HG03558 (cell line): ENCODE measurements around the gene PHF2.

Source experiments
- ATAC-seq: cut with Tn5 transposase; IDR thresholded peaks from one replicate; pipeline ENCODE4 v1.9.1; 2021; ENCODE audit warnings: moderate number of reproducible peaks; ENCODE audit not compliant: unreplicated experiment; ENCODE audit errors: extremely low read depth

The PHF2 gene

DNA sequence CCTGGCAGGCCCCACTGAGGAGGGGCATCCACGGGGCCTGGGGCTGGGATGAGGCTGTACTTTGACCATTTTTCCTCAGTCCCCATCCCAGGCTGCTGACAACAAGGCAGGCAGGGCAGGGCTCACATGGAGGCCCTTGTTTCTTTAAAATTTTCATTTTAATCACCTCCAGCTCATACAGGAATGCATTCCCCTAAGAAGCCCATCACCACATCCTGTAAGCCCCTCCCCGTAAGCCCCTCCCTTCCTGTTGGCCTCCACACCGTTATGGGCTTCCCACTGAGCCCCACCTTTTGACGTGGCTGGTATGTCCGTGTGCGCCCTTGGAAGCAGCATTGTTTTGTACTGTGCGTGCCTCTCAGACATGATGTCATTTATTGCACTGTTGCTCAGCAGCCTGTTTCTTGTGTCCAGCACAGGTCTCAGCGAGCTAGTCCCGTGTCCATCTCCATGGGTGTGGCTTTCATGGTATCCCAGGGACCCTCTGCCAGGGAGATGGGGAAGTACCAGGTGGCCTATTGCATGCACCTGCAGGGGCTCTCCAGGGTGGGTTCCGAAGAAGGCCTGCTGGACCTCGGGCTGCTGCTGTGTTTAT is 22.4 kb downstream of the PHF2 start:
- no peak for ATAC-seq

DNA sequence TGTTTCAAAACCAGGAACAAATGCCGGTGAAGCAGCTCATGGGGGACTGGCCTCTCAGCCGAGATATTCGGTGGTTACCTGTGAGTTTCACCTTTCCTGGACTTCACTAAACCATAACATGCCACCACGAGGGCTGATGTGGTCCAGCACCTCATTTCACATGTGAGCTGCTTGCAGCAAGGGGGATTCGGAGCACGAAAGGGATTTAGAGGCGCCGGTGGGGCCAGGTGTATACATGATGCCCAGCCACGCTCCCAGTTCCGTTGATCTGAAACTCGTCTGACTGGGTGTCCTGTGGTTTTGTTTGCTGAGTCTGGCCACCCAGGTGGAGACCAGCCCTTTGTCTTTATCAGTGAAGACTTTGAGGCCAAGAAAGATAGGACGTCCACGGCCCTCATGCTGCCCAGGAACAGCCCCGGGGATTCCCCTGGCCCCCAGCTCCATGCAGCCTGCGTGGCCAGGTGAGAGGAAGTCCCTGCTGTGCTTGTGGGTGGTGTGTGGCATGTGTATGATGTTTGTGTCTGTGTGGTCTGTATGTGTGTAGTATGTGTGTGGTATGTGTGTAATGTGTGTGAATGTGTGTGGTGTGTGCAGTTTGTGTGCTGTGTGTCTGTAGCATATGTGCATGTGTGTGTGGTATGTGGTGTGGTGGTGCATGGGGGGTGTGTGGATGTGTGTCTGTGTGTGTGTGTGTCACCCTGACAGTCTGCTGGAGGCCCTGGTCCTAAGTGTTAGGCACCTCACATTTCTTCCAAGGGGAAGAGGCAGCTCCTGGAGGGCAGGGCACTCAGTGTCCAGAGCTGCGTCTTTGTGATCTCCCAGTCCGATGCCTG is 23.4 kb downstream of the PHF2 start:
- no peak for ATAC-seq

DNA sequence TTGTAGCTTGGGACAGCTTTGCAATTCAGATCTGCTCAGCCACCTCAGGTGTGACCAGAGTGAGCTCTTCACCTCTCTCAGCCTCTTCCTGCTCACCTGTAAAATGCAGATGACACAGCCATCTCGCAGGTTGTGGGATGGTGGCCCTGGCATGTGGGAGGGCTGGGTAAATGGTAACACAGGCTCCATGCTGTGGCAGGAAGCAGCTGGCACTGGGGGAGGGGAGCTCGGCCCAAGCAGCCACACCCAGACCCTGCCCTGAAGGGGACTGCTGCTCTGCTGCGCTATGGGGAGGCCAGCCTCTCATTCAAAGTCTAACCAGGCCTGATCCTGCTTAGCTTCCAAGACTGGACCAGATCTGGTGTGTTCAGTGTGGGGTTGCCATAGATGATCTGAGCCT is 24.1 kb downstream of the PHF2 start:
- no peak for ATAC-seq

DNA sequence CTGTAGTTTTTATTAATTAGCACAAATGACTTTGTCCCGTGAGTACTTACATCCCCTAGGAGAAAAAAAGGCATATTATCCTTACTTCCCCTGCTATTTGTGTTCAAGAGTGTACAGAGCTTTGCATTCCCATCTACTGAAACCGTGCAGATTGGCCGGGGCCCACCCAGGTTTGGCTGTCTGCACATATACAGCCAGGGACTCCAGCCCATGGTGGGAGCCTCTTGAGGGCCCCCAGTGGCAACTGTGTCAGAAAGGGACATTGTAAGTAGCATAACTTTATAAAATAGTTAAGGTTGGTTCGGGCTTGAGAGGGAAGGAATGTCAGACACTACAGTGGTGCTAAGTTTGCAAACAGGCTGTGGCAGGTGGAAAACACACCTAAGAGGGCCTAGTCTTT is 24.7 kb downstream of the PHF2 start:
- ATAC-seq = no peak

DNA sequence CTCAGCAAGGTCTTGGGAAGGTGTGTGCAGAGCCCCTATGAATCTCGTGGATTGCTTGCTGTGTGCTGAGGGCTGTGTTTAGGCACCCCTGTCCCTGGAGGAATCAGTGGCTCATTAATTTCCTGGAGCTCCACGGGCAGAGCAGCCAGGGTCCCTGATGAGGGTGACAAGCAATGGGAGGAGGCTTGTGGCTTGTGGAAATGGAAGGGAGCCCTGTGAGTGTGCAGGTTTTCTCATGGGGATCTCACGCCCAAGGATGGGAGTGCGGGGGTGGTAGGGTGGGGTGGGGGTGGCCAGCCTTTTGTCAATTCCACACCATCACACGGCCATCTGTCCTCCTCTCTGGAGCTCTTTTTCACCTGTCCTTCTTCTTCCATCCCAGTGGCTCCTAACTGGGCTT is 25.3 kb downstream of the PHF2 start:
- no peak for ATAC-seq

DNA sequence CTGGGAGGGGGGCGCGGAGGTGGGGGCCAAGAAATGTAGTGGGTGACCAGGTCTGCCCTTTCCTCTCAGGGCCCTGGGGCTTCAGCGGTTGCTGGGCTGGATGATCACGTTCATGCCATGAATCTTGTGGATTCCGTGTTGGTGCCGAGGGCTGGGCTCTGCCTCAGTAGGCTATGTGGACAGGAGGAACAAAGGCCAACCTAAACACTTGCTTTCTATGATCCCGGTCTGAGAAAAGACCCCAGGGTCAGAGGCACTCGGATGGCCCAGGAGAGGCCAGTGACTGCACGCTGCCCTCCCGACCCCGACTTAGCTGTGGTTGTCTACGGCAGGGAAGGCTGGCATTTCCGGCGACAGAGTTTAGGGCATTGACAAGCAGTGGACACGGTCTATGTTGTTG is 26.6 kb downstream of the PHF2 start:
- no peak for ATAC-seq

DNA sequence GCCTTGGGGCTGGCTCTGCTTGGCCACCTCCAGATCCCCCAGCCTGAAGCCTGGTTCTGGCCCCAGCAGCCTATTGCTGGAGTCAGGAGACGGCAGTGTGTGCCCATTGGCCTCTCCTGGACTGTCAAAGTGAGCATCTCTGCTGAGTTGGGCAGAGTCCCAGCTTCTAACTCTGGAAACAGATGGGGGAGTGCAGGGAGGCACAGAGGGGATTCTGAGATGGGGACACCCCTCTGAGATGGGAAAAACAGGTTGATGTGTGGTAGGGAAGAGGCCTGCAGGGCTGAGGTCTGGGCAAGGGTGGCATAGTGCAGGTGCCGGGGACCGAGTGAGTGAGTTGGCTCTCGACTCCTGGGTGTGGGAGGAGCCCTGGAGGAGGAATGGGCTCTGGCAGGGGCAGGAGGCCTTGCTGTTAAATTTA is 27.5 kb downstream of the PHF2 start:
- no peak for ATAC-seq

DNA sequence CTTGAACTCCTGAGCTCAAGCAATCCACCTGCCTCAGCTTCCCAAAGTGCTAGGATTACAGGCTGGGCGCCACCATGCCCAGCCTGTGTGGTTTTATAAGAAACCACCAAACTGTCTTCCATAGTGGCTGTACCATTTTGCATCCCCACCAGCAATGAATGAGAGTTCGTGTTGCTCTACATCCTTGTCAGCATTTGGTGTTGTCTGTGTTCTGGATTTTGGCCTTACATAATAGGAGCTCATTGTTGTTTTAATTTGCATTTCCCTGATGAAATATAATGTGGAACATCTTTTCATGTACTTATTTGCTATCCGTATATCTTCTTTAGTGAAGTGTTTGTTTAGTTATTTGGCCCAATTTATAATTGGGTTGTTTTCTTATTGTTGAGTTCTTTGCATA is 29.8 kb downstream of the PHF2 start:
- ATAC-seq = no peak

DNA sequence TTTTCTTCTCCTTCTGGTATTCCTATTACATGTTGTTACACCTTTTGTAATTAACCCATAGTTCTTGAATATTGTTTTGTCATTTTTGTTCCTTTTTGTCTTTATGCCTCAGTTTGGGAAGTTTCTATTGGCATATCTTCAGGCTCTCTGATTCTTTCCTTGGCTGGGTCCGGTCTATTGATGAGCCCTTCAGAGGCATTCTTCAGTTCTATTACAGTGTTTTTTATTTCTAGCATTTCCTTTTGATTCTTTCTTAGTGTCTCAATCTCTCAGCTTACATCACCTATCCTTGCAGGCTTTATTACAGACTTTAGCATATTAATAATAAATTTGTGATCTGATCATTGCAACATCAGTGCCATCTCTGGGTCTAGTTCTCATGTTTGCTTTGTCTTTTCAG is 33.8 kb downstream of the PHF2 start:
- no peak for ATAC-seq

DNA sequence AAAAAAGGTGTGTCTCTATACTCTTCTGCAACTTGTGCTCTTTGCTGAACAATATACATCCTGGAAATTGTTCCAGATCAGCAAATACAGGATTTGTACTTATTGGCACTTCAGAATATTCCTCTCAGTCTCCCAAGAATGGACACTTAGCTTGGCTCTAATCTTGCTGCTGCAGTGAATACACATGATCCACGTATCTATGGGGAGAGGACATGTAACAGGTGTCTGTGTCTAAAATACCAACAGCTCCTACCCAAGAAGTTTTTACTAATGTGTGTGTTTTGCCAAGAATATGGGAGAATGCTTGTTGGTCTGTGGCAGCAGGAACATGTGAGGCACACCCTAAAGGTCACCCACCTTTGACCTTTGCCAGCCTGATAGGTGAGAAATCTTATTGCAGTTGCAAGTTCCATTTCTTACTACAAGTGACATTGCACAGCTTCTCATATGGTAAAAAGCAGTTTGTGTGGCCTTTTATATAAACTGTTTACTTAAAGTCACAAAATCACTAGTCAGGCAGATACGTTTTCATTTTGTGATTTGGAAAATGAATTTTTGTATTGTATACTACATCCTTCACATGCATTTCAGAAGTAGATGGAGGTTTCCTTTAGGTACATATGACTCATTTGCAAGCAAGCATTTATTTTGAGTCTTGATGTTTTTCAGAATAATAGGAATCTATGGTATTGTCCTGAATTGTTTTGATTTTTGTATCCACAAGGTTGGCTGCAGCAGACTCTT is 35.8 kb downstream of the PHF2 start:
- no peak for ATAC-seq

DNA sequence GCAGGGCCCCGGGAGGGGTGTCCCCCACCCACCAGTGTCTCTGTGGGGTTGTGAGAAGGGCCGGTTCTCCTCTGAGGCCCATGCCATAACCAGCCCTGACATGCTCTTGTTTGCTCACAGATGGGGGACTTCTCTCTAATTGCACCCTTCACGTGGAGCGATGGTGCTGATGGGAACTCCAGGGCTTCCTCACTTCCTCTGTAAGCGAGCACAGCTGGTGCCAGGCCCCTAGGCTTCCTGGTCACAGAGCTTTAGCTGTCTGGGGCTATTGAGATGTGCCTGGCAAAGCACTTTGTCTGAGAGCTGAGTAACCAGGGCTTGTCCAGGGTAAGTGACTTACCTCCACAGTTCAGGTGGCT is 36.4 kb downstream of the PHF2 start:
- no peak for ATAC-seq

DNA sequence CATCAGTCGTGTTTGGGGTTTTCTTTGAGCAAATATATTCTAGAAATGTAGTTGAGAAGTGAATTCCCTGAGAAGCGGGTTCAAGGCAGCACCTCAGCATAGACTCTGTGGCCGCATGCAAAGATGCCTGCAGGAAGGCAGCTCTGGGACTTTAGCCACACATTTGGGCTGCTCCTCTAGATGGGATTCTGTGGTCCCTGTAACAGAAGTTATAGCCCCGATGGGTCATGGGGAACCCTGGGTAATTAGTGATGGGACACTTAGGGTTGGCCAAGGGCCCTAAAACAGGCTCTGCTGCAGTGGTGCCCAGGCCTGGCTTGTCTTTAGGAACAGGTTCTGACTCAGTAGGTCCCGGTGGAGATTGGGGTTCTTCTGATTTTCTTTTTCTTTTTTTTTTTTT is 36.8 kb downstream of the PHF2 start:
- ATAC-seq = no peak

DNA sequence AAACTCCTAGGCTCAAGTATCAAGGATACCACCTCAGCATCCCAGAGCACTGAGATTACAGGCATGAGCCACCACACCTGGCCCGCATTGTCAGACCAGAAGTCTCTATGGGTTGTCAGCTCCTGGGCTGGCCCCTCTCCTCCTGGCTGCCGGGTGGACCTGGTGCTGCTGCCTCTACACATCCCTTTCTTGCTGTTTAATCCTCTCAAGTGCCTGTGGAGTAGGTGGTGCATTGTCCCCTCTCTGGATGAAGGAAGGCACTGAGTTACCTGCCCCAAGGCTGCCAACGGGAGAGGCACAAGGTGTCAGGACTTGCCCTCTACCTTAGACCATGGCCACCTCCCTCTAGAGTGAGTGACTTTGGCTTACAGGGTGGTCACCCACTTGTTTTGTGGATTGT is 37.4 kb downstream of the PHF2 start:
- no peak for ATAC-seq

DNA sequence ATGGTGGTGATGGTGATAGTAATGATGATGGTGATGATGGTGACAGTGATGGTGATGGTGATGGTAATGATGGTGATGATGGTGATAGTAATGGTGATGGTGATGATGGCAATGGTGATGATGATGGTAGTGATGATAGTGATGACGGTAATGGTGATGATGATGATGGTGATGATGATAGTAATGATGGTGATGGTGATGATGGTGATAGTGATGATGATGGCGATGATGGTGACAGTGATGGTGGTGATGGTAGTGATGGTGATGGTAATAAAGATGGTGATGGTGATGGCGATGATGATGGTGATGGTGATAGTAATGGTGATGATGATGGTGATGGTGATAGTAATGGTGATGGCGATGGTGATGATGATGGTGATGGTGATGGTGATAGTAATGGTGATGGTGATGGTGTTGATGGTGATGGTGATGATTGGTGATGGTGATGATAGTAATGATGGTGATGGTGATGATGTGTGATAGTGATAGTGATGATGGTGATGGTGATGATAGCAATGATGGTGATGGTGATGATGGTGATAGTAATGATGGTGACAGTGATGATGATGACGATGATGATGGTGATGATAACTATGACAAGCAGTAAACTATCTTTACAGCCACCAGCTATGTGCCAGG is 38.6 kb downstream of the PHF2 start:
- no peak for ATAC-seq

DNA sequence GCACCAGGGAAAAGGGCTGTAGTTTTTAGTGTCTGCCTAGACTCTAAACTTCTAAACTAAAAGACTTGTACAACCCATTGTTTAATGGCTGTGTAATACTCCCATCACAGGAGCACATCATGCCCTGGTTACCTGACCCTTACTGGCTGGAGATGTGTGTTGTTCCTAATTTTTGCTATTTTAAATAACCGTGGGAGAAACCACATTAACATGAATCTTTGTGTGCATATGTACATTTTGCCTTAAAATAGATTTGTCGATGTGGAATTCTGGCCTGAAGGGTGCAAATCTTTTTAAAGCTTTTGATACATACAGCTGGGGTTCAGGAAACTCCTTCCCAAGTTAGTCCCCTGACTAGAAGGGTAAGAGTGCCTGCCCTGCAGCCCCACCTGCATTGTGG is 39.7 kb downstream of the PHF2 start:
- no peak for ATAC-seq

DNA sequence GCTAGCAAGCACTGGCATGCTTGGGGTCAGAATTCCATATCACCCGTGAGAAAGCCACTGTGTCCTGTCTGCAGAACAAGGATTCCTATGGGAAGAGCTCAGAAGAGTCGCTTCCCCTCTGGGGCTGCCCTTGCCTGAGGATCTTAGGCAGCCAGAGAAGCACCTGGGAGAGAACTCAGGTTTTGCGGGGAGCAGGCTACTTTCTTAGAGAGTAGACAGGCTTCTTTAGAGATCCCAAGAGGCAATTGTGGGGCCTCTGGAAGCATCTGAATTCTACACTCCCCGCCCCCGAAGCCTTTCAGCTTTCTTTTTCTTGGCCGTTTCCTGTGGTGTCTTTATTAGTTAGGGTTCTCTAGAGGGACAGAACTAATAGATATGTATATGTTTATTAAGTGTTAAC is 40.9 kb downstream of the PHF2 start:
- no peak for ATAC-seq

DNA sequence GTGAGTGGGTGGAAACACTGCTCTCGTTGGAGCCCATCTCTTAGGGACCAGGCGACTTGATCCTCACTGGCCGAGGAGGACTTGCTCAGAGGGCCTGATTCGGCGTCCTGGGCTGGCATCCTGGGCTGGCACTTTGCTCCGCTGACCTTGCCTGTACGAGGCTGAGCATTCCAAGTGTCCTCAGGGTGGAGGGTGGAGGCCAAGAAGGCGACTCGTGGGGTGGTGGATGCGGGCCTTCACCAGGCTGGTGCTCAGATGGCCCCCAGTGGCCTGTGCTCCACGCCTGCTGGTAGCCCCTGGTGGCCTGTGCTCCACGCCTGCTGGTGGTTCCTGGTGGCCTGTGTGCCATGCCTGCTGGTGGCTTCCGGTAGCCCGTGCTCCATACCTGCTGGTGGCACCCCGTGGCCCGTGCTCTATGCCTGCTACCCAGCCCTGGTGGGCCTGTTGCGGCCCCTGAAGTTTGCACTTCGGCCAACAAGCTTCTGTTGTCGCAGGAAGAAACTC is 42.9 kb downstream of the PHF2 start:
- ATAC-seq = no peak

DNA sequence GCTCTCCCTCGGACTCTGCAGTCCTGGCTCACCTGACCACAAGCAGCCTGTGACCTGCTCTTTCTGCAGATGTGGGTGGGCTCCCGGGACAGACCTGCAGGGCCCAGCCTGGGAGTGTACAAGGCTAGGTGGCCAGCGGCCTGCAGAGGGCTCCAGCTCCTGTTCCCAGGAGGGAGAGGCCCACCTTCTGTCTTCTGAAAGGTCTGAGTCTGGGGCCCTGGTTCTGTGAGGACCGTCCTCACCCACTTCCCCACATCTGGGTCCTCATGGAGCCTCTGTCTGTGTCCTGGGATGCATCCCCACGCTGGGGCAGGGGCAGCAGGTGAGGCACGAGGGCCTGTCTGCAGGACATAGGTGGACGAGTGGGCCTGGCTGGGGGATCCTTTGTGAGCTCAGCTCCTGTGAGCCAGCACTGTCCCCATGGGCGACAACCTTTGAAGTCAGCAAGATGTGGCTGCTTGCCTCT is 43.7 kb downstream of the PHF2 start:
- no peak for ATAC-seq

DNA sequence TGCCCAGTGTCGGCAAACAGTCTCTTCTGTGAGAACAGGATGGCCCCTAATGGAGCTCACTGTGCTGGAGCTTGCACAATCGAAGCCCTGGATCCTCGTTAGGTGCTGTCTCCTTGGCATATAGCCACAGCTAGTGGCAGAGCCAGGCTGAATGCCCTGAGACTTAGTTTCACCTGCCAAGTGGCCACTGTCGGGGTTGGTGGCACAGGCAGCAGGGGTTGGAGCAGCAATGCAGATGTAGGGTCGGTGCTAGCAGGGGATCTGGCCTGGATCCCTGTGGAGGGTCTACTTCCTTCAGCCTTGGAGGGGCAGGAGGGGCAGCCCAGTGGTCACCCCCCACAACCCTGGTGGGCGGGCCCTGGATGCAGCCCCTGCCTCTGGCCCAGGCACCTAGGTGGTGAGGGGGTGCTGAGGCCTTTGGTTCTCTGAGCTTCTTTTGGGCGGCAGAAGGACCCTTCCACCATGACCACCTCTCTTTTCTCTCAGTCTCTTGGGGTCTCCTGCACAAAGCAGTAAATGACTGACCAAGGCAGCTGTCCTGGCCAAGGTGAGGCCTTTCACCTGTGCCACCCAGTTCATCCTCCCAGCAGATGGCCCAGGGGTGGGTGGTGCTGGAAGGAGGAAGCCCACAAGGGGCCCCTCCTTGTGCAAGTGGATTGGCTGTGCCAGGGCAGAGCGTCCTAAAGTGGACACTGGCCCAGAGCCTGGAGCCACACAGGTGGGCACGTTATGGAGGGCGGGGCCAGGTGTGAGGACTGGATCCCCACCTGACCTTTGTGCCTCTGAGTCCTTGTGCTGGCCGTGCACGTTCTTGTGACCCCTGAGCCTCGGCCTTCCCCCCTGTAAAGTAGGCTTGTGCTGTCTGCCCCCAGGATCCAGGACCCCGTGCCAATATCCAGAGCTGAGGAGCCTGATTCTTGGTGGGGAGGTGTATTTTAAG is 44.8 kb downstream of the PHF2 start:
- ATAC-seq = no peak

DNA sequence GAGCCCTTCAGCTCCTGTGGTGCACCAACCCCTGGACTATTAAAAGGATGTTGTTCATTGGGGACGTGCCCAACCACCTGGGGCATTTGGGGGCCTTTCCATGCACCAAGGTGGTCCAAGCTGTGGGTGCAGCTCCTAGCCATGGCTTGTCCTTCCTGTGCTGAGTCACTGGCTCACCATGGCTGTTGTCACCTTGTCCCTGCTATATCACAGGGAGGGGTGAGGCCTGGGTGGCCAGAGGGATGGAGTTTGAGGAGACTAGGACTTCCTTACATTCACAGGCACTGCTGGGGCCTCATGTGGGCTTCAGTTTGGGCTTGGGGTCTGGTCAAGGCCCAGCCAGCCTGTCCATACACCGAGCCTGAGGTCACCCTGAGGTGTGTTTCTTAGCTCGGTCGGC is 45.5 kb downstream of the PHF2 start:
- ATAC-seq = no peak
